ENCODE results near the gene STX16.
A peak's percentile ranks its signal among the peaks of the same experiment; 100 is the strongest.

STX16 gene

GRCh38 chr20:58658760-58659159, 7.7 kb downstream of the STX16 start:
- Histone ChIP-seq H3K4me3 (ENCODE audit: low read length) (no peak overlapping the region), H3K9me3 (ENCODE audit: control insufficient read depth, low read length) (no peaks in the 10 kb centered on the region), H3K27me3 (replicated peaks; ENCODE audit: control insufficient read depth, insufficient read depth, low read length) (no peaks in the 10 kb centered on the region), H3K9ac (ENCODE audit: low read length) (no peak overlapping the region), H3K4me1 (ENCODE audit: control insufficient read depth, insufficient read depth, low read length) (peaks cover 42% of the 10 kb centered on the region), H3K36me3 (ENCODE audit: control insufficient read depth, insufficient read depth, low read length, severe bottlenecking) (peaks cover 29% of the 10 kb centered on the region)
- DNase-seq (ENCODE audit: low read depth), result no peak

GRCh38 chr20:58659841-58660240, 8.8 kb downstream of the STX16 start:
- H3K9me3 ChIP-seq (ENCODE audit: control insufficient read depth, low read length), result no peaks in the 10 kb centered on the region
- DNase-seq (ENCODE audit: low read depth), result no peak
- H3K9ac ChIP-seq (ENCODE audit: low read length), result no peak overlapping the region
- H3K4me3 ChIP-seq (ENCODE audit: low read length), result no peak overlapping the region
- H3K4me1 ChIP-seq (ENCODE audit: control insufficient read depth, insufficient read depth, low read length), result peaks cover 35% of the 10 kb centered on the region
- peaks cover 38% of the 10 kb centered on the region for H3K36me3 ChIP-seq (ENCODE audit: control insufficient read depth, insufficient read depth, low read length, severe bottlenecking)
- no peaks in the 10 kb centered on the region for H3K27me3 ChIP-seq (replicated peaks; ENCODE audit: control insufficient read depth, insufficient read depth, low read length)

DNA sequence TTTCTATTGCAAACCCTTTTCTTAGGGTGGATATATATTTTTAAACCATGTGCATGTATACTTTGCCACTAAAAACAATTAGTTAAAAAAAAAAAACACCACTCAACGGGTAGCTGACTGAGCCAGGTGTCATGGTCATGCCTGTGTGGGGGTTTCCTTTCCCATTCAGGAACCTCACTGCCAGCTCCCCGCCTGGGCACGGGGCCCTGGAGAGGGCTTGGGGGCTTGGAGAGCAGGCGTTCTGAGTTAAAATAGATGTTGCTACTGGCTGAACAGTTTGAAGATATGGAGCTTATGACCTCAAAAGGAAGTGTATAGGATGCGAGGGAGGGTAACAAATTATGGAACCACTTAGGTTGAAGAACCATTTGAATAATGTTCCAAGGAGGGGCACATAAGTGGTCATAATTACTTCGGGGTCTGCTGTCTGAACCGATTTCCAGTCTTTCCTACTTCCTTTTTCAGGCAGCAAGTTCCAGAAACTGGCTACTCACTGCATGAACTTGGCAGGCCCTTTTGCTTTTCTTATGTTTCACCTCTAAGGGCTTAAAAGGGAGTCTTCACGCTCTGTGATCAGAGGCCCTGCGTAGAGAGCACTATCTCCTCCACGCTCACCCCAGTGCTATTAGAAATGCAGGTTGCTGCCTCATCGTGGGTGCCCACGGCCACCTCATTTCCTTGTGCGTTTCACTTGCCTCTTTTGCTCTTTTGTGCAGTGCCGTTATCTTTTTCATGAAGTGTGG, 9.9 kb downstream of the STX16 start:
- Histone ChIP-seq H3K4me1 (ENCODE audit: control insufficient read depth, insufficient read depth, low read length) (peaks cover 23% of the 10 kb centered on the region), H3K9me3 (ENCODE audit: control insufficient read depth, low read length) (no peaks in the 10 kb centered on the region), H3K36me3 (ENCODE audit: control insufficient read depth, insufficient read depth, low read length, severe bottlenecking) (peaks cover 38% of the 10 kb centered on the region), H3K9ac (ENCODE audit: low read length) (no peak overlapping the region), H3K27me3 (replicated peaks; ENCODE audit: control insufficient read depth, insufficient read depth, low read length) (no peaks in the 10 kb centered on the region), H3K4me3 (ENCODE audit: low read length) (no peak overlapping the region)
- DNase-seq (ENCODE audit: low read depth), result no peak

DNA sequence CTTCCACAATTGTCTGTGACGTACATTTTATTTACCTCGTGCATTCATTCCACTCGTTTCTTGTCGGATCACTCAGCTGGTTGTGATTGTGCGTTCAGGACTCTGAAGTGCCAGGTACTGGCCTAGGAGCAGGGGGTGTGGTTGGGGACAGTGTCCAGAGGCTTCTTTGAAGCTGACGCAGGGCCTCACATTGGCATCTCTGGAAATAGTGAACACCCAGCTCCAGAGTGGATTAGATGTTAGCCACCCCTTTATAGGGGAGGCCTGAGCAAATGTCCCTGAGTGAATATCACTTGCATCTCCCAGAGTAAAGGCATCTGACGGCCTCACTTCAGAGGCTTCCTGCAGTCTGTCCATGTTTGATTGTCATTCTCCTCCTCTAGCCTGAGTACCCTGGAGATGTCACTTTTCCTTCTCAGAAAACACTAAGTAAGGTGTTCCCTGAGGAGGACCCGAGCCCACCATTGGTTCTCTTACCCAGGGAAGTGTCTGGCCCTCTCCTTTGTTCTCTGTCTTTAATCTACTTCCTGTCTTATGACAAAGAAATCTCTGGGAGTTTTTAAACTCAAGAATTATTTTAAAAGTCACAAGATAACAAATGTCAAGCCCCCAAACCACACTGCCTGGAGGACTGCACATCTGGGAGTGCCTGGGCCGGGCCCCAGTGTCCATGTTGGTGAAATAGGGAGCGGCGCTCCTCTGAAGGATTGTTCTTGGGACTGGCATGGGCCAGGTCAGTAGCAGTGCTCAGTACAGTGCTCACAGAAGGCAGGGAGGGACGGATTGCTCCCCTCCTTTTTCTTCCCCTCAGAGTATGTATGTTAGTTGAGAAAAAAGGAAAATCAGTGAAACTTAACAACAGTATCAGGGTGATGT, 10.8 kb downstream of the STX16 start:
- Histone ChIP-seq H3K9me3 (ENCODE audit: control insufficient read depth, low read length) (no peaks in the 10 kb centered on the region), H3K27me3 (replicated peaks; ENCODE audit: control insufficient read depth, insufficient read depth, low read length) (no peaks in the 10 kb centered on the region), H3K4me1 (ENCODE audit: control insufficient read depth, insufficient read depth, low read length) (peaks cover 19% of the 10 kb centered on the region), H3K9ac (ENCODE audit: low read length) (peak overlapping the region; percentile 50), H3K36me3 (ENCODE audit: control insufficient read depth, insufficient read depth, low read length, severe bottlenecking) (peaks cover 41% of the 10 kb centered on the region), H3K4me3 (ENCODE audit: low read length) (no peak overlapping the region)
- DNase-seq (ENCODE audit: low read depth), result no peak

DNA sequence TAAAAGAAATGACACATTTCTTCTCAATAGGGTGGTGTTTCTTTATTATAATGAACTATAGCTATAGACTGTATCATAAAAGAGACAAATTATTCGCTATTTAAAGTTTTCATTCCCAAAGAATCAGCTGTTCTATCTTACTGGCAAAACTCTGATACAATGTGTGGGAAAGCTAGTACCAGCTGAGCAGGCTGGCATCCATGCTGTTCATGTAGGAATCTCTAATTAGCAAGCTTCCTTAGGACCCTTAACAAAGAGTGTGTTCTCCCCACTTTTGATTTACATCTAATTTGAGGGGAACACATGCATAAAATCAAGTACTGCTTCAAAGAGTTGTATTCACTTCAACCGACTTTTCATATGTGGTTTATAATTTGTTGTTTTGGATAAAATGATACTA, 13.2 kb downstream of the STX16 start:
- Histone ChIP-seq H3K36me3 (ENCODE audit: control insufficient read depth, insufficient read depth, low read length, severe bottlenecking) (peaks cover 62% of the 10 kb centered on the region), H3K4me3 (ENCODE audit: low read length) (no peak overlapping the region), H3K4me1 (ENCODE audit: control insufficient read depth, insufficient read depth, low read length) (peaks cover 2% of the 10 kb centered on the region)

GRCh38 chr20:58664883-58665282, 13.8 kb downstream of the STX16 start:
- DNase-seq (ENCODE audit: low read depth), result no peak
- H3K36me3 ChIP-seq (ENCODE audit: control insufficient read depth, insufficient read depth, low read length, severe bottlenecking), result peaks cover 66% of the 10 kb centered on the region
- no peaks in the 10 kb centered on the region for H3K27me3 ChIP-seq (replicated peaks; ENCODE audit: control insufficient read depth, insufficient read depth, low read length)
- no peak overlapping the region for H3K9ac ChIP-seq (ENCODE audit: low read length)
- H3K4me3 ChIP-seq (ENCODE audit: low read length), result no peak overlapping the region
- peaks cover 7% of the 10 kb centered on the region for H3K4me1 ChIP-seq (ENCODE audit: control insufficient read depth, insufficient read depth, low read length)
- no peaks in the 10 kb centered on the region for H3K9me3 ChIP-seq (ENCODE audit: control insufficient read depth, low read length)

More for the DNA sequence above, 13.2 kb downstream of the STX16 start:
- Histone ChIP-seq H3K9me3 (ENCODE audit: control insufficient read depth, low read length) (no peaks in the 10 kb centered on the region), H3K9ac (ENCODE audit: low read length) (no peak overlapping the region), H3K27me3 (replicated peaks; ENCODE audit: control insufficient read depth, insufficient read depth, low read length) (no peaks in the 10 kb centered on the region)
- no peak for DNase-seq (ENCODE audit: low read depth)

- no peak overlapping the region for H3K9ac ChIP-seq (ENCODE audit: low read length)
- H3K4me3 ChIP-seq (ENCODE audit: low read length), result no peak overlapping the region
- DNase-seq (ENCODE audit: low read depth), result no peak
- H3K36me3 ChIP-seq (ENCODE audit: control insufficient read depth, insufficient read depth, low read length, severe bottlenecking), result peaks cover 65% of the 10 kb centered on the region
- no peaks in the 10 kb centered on the region for H3K27me3 ChIP-seq (replicated peaks; ENCODE audit: control insufficient read depth, insufficient read depth, low read length)
- peaks cover 15% of the 10 kb centered on the region for H3K4me1 ChIP-seq (ENCODE audit: control insufficient read depth, insufficient read depth, low read length)
- H3K9me3 ChIP-seq (ENCODE audit: control insufficient read depth, low read length), result no peaks in the 10 kb centered on the region
Measured at GRCh38 chr20:58665606-58666005, 14.5 kb downstream of the STX16 start.

- Histone ChIP-seq H3K4me1 (ENCODE audit: control insufficient read depth, insufficient read depth, low read length) (peaks cover 15% of the 10 kb centered on the region), H3K4me3 (ENCODE audit: low read length) (no peak overlapping the region), H3K27me3 (replicated peaks; ENCODE audit: control insufficient read depth, insufficient read depth, low read length) (no peaks in the 10 kb centered on the region), H3K9ac (ENCODE audit: low read length) (no peak overlapping the region), H3K36me3 (ENCODE audit: control insufficient read depth, insufficient read depth, low read length, severe bottlenecking) (peaks cover 66% of the 10 kb centered on the region), H3K9me3 (ENCODE audit: control insufficient read depth, low read length) (no peaks in the 10 kb centered on the region)
- no peak for DNase-seq (ENCODE audit: low read depth)
Measured at GRCh38 chr20:58666702-58667101, 15.6 kb downstream of the STX16 start.

GRCh38 chr20:58667975-58668374, 16.9 kb downstream of the STX16 start:
- H3K4me3 ChIP-seq (ENCODE audit: low read length), result no peak overlapping the region
- no peaks in the 10 kb centered on the region for H3K27me3 ChIP-seq (replicated peaks; ENCODE audit: control insufficient read depth, insufficient read depth, low read length)
- no peaks in the 10 kb centered on the region for H3K9me3 ChIP-seq (ENCODE audit: control insufficient read depth, low read length)
- peaks cover 63% of the 10 kb centered on the region for H3K36me3 ChIP-seq (ENCODE audit: control insufficient read depth, insufficient read depth, low read length, severe bottlenecking)
- no peak overlapping the region for H3K9ac ChIP-seq (ENCODE audit: low read length)
- peaks cover 15% of the 10 kb centered on the region for H3K4me1 ChIP-seq (ENCODE audit: control insufficient read depth, insufficient read depth, low read length)
- DNase-seq (ENCODE audit: low read depth), result no peak

GRCh38 chr20:58668901-58669286, 17.8 kb downstream of the STX16 start:
- Histone ChIP-seq H3K4me3 (ENCODE audit: low read length) (no peak overlapping the region), H3K9me3 (ENCODE audit: control insufficient read depth, low read length) (no peaks in the 10 kb centered on the region), H3K4me1 (ENCODE audit: control insufficient read depth, insufficient read depth, low read length) (peaks cover 15% of the 10 kb centered on the region), H3K27me3 (replicated peaks; ENCODE audit: control insufficient read depth, insufficient read depth, low read length) (no peaks in the 10 kb centered on the region), H3K9ac (ENCODE audit: low read length) (no peak overlapping the region), H3K36me3 (ENCODE audit: control insufficient read depth, insufficient read depth, low read length, severe bottlenecking) (peaks cover 65% of the 10 kb centered on the region)
- no peak for DNase-seq (ENCODE audit: low read depth)

GRCh38 chr20:58669287-58670006, 18.4 kb downstream of the STX16 start:
- H3K9ac ChIP-seq (ENCODE audit: low read length), result no peak overlapping the region
- H3K27me3 ChIP-seq (replicated peaks; ENCODE audit: control insufficient read depth, insufficient read depth, low read length), result no peaks in the 10 kb centered on the region
- H3K9me3 ChIP-seq (ENCODE audit: control insufficient read depth, low read length), result no peaks in the 10 kb centered on the region
- H3K4me3 ChIP-seq (ENCODE audit: low read length), result no peak overlapping the region
- DNase-seq (ENCODE audit: low read depth), result no peak
- H3K4me1 ChIP-seq (ENCODE audit: control insufficient read depth, insufficient read depth, low read length), result peaks cover 15% of the 10 kb centered on the region
- H3K36me3 ChIP-seq (ENCODE audit: control insufficient read depth, insufficient read depth, low read length, severe bottlenecking), result peaks cover 65% of the 10 kb centered on the region
